Regular cardiac myocyte (primary cell): ENCODE results near the gene TACR2. TPM values are rescaled to one million over a fixed set of nuclear protein-coding genes. Genes with fewer than 3 reads are reported as not detected.

Experiments
- total RNA-seq: library from RNA; depleted of rRNA; stranded (reverse); fragments of >200 nt; gene quantifications from 2 replicates; pipeline ENCODE4 v1.2.3, GENCODE V29; 2014

TACR2 gene
- 0.19 and 0.85 TPM in 2 replicates for total RNA-seq

GRCh38 chr10:69416695-69417094, at the start of gene TACR2:
TSS of gene TACR2 (minus strand) at chr10:69416918. CDS start at chr10:69416323, 595 bp downstream.

GRCh38 chr10:69451209-69451783, 34.6 kb upstream of the TACR2 start, which contains the start of gene TSPAN15:
TSS of gene TSPAN15 (plus strand) at chr10:69451465. CDS start at chr10:69451595, 130 bp downstream.

Other genes with a start within 250 kb of the TACR2 start
- gene SUPV3L1, start 236.7 kb downstream of the TACR2 start, total RNA-seq = 29.3 and 33.9 TPM in 2 replicates
- gene HKDC1, start 196.6 kb downstream of the TACR2 start, total RNA-seq = 0.38 and 0.85 TPM in 2 replicates
- 147 and 245 TPM in 2 replicates for gene HK1, start 138.4 kb downstream of the TACR2 start, total RNA-seq
- 0.77 and 1.7 TPM in 2 replicates for gene TSPAN15, start 34.5 kb upstream of the TACR2 start, total RNA-seq
- gene NEUROG3, start 156.5 kb upstream of the TACR2 start, total RNA-seq = not detected in 2 replicates
- gene FAM241B, start 213.3 kb upstream of the TACR2 start, total RNA-seq = 0.19 and 0.56 TPM in 2 replicates